GM19025 (cell line): Measurements from ENCODE around the gene ZRANB3.

Source experiments
- ATAC-seq: cut with Tn5 transposase; IDR thresholded peaks from one replicate; pipeline ENCODE4 v1.9.1; 2021; ENCODE audit warnings: mild to moderate bottlenecking, low read depth, moderate library complexity; ENCODE audit not compliant: unreplicated experiment

Gene ZRANB3

GRCh38 chr2:135187270-135187669 lies 343.7 kb downstream of the ZRANB3 start:
- no peak for ATAC-seq

GRCh38 chr2:135186054-135186453 lies 345.0 kb downstream of the ZRANB3 start:
- no peak for ATAC-seq

- ATAC-seq, result no peak
Measured at GRCh38 chr2:135183822-135184221, 347.2 kb downstream of the ZRANB3 start.

DNA sequence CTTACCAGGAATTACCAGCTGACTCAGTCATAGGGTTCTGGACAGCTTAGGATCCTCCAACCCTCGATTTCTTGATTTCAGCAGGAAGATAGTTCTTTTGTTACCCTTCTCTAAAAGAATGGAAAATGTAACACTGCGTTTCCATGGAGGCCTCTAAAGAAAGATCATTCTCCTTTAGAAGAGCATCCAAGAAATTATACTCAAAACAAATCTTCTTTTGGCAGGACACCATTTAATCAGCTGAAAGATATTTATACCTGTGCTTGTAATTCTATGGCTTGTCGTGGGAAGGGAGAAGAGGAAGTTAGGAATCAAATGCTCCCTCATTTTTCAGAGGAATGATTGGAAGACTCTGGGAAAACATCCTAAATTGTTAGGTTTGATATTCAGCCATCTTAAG lies 348.4 kb downstream of the ZRANB3 start:
- ATAC-seq, result no peak

- ATAC-seq, result no peak
Measured at GRCh38 chr2:135182190-135182589, 348.8 kb downstream of the ZRANB3 start.

GRCh38 chr2:135179689-135180088 lies 351.3 kb downstream of the ZRANB3 start:
- ATAC-seq, result no peak

- ATAC-seq, result no peak
Measured at GRCh38 chr2:135175177-135175576, 355.8 kb downstream of the ZRANB3 start.

GRCh38 chr2:135174810-135175093 lies 356.3 kb downstream of the ZRANB3 start:
- no peak for ATAC-seq

DNA sequence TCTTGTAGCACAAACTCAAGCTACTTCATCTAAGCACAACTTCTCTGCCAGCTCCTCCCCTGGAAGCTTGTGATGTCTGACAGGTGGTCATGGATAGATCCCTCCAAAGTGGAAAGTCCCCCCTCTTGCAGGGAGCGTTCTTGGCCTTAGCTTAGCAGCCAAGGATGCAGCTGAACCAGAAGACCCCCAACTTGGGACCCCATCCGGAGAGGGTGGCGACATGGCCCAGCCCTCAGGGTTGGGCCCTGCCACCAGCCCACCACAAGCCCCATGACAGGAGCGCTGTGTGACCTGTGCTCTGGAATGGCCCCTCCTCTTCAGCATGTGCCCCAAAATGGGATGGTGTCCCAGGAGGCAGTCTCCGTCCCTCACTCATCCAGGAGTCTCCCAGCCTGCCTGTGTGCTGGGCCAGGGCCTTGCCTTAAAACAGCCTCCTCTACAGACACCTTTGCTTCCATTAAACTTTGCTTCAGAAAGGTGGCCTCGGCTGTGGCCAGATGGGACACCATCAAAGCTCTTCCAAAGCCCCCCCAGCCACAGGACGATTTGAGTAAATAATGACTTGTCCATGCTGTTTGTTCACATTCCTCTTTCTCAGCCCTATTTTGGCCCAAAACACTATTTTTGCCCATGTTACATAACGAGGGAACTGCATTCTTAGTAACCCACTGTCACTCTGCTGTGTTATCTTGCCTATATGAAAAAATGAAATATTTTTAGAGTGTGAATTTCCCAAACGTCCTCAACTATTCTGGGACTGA lies 356.8 kb downstream of the ZRANB3 start:
- no peak for ATAC-seq

DNA sequence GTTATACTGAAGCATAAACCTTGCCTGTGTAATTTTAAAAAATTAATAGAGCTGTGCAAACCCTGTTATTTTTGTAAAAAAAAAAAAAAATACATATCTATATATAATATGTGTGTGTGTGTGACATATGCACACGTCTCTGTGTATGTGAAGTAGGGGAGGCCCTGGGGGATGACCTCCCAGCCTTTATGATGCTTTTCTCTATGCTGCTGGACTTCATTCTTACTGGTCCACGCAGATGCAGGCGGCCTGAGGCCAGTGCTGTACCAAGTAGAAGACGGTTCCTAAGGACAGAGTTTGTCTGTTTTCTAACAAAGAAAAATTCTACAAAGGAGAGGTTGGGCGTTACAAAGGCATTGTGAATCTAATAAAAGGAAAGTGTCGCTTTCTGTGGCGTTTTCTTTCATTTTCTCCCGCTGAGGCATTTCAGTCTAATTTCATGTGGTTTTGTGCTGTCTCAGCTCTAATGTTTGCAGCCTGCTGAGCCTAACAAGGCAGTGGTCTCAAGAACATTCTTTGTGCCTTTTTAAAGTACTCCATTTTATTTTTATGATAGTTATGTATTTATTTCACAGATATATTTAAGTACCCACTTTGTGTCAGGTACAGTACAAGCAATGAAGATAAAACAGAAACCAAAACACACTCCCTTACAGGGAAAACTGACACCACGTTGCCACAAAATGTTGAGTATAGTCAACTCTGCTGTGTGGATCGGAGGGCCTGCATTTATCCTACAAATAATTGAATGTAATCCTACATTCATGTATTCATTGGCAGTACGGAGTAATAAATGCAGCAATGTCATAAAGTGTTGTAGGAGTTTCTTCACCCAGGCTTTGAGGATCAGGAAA lies 360.9 kb downstream of the ZRANB3 start:
- ATAC-seq, result no peak

- ATAC-seq, result no peak
Measured at GRCh38 chr2:135168204-135168856, 362.7 kb downstream of the ZRANB3 start.

DNA sequence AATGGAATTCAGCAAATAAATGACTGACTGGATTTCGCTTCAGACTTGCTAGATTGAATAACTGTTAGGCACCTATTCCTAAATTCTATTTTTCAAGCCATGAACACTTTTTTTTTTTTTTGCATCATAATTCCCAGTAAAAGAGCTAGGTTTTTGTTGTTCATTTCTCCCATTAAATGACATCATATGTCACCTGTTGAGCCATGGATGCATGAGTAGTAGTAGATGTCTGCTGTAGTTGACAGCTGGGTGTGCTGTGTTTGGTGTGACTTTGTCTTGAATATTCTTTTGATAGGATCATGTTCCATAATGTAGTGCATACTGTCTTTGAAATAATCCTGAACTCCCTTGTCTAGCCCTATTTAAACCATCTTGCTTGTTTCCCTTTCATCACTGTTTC lies 363.7 kb downstream of the ZRANB3 start:
- ATAC-seq, result no peak

GRCh38 chr2:135164431-135164830 lies 366.6 kb downstream of the ZRANB3 start:
- no peak for ATAC-seq

GRCh38 chr2:135163901-135164300 lies 367.1 kb downstream of the ZRANB3 start:
- ATAC-seq, result no peak

- no peak for ATAC-seq
Measured at GRCh38 chr2:135163306-135163705, 367.7 kb downstream of the ZRANB3 start.

DNA sequence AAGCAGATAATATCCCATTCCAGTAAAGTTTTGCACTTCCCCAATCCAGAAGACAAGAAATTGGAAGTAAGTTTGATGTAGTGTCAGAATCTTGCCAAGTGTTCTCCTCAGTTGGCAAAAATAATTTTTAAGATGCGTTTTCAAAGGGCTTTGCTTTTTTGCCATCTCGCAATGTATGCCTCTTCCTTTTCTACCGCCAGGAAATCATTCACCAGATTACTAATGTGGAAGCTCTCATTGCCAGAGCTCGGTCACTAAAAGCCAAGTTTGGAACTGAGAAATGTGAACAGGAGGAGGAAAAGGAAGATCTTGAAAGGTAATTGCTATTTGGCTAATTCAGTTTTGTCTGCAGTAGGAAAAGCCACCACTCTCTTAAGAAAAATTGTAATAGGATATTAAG lies 368.2 kb downstream of the ZRANB3 start:
- ATAC-seq, result no peak

DNA sequence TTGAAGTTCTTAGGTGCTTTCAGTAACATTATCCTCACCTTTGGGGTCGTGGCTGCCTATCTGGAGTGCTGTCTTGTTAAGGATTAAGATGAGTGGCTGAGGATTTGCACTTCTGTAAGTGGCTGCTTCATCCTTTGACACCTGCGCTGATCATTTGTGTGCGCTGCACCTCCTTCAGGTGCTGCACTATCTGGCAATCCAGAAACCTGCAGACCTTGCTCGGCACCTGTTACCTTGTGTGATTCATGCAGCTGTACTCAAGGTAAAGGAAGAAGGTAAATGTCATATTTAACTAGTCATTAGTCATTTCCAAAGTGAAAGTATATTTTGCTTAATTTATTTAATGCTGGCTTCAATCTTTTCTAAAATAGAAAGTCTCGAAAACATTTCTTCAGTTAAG lies 368.6 kb downstream of the ZRANB3 start:
- no peak for ATAC-seq

GRCh38 chr2:135159191-135159590 lies 371.8 kb downstream of the ZRANB3 start:
- ATAC-seq, result no peak

GRCh38 chr2:135157856-135158255 lies 373.2 kb downstream of the ZRANB3 start:
- no peak for ATAC-seq

DNA sequence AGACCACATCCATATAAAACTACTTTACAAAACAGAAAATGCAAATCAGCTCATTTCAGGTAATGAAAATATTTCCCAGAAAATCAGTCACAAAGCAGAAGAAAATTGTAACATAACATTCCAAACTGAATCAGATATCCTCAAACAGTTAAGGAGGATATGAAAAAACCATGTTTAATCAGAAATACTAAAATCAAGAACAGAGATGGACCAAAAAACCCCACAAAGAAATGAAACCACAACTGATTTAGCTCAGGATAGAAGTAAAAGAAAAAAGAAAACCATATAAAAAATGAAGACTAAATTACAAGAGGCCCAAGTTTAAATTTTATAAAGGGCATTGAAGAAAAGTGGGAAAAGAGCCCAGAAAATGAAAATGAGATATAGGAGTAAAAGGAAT lies 376.1 kb downstream of the ZRANB3 start:
- ATAC-seq, result no peak

DNA sequence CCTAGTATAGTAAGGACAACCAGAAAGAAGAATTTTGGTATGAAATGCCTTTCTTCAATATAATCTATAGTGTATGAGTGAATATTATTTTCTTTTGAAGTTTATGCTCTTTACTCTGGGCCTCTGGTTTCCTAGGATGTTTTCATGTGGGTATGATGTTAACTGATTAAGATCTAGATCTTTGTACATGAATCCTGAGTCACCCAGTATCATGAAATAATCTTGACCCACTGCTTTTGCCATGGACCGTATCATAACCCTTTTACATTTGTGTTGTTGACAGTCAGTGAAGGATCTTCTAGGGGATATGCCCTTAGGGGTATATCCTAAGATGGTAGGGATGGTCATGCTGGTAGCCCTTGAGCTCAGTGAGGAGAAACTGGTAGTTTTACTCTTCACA lies 378.7 kb downstream of the ZRANB3 start:
- ATAC-seq, result no peak

DNA sequence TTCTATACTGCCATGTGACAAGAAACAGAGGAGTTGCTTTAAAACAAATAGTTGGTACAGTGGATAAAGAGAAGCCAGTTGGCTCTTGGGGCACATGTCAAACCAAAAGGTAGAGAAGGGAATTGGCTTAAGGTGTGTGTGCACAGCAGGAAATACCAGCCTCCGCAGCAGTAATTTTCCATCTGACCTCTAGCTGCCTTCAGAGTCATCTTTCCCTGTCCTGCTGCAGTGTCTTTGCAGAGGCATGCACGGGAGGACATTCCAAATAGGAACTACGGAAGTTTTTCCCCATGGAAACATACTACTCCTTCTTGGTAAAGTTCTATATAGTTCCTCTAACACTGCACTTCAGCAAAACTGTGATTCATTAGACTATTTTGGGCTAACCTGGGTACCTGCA lies 379.4 kb downstream of the ZRANB3 start:
- ATAC-seq, result no peak
